ENCODE measurements around the gene MOSMO.
"Not testable (repeated sequence)": the region's sequence is repeated elsewhere in the genome, so short reads cannot be mapped to it uniquely, and the experiment has no call there.

The MOSMO gene

GRCh38 chr16:21996923-21997696 is 10.8 kb upstream of the MOSMO start:
- ChIA-PET CTCF (interaction anchor here (0.8 to 15.7 kb wide), 5 partner anchors 12 to 191 kb away, joined by 3 to 313 read pairs (median 4); no protein-coding TSS in a partner anchor), POLR2A (no interaction called here)
- no peak for TF ChIP-seq CTCF (IDR thresholded peaks at IDR 0.05; ENCODE audit: control extremely low read depth, extremely low read depth, low read depth, missing control alignments)
- DNase-seq (ENCODE audit: extremely low spot score): no peak

GRCh38 chr16:21997697-21998480 is 10.0 kb upstream of the MOSMO start:
- ChIA-PET CTCF (interaction anchor here (0.8 to 15.7 kb wide), 9 partner anchors 8 to 190 kb away, joined by 3 to 313 read pairs (median 4); no protein-coding TSS in a partner anchor), POLR2A (no interaction called here)
- no peak for DNase-seq (ENCODE audit: extremely low spot score)
- no peak for TF ChIP-seq CTCF (IDR thresholded peaks at IDR 0.05; ENCODE audit: control extremely low read depth, extremely low read depth, low read depth, missing control alignments)

GRCh38 chr16:22001591-22001990 is 6.3 kb upstream of the MOSMO start:
- DNase-seq (ENCODE audit: extremely low spot score): no peak
- TF ChIP-seq CTCF (IDR thresholded peaks at IDR 0.05; ENCODE audit: control extremely low read depth, extremely low read depth, low read depth, missing control alignments): no peak
- CTCF ChIA-PET: interaction anchor here (0.6 to 15.7 kb wide), 28 partner anchors 9 to 298 kb away, joined by 3 to 313 read pairs (median 4); partner anchors contain the start of gene UQCRC2
- POLR2A ChIA-PET: no interaction called here

GRCh38 chr16:22002047-22002446 is 5.9 kb upstream of the MOSMO start:
- DNase-seq (ENCODE audit: extremely low spot score); POLR2A ChIA-PET: not testable (repeated sequence)
- CTCF ChIA-PET: interaction anchor here (0.6 to 15.7 kb wide), 28 partner anchors 9 to 298 kb away, joined by 3 to 313 read pairs (median 4); partner anchors contain the start of gene UQCRC2

- ChIA-PET POLR2A (no interaction called here), CTCF (interaction anchor here (1.7 to 15.7 kb wide), 6 partner anchors 10 to 186 kb away, joined by 10 to 313 read pairs (median 14); no protein-coding TSS in a partner anchor)
- TF ChIP-seq CTCF (IDR thresholded peaks at IDR 0.05; ENCODE audit: control extremely low read depth, extremely low read depth, low read depth, missing control alignments): no peak
- DNase-seq (ENCODE audit: extremely low spot score): no peak
Measured at GRCh38 chr16:22003195-22003594, 4.7 kb upstream of the MOSMO start.

GRCh38 chr16:22004341-22004740 is 3.6 kb upstream of the MOSMO start:
- TF ChIP-seq CTCF (IDR thresholded peaks at IDR 0.05; ENCODE audit: control extremely low read depth, extremely low read depth, low read depth, missing control alignments): no peak
- ChIA-PET POLR2A (no interaction called here), CTCF (interaction anchor here (0.7 to 15.7 kb wide), 5 partner anchors 10 to 184 kb away, joined by 3 to 313 read pairs (median 6); no protein-coding TSS in a partner anchor)
- no peak for DNase-seq (ENCODE audit: extremely low spot score)
